Panc1 (cell line): ENCODE measurements around the gene SAP30BP.

Source experiments
- SIN3A ChIP-seq: IDR thresholded peaks from 2 replicates; pipeline ENCODE4 v1.6.1; 2012; ENCODE audit warnings: low read depth, mild to moderate bottlenecking, low read length, moderate library complexity, borderline replicate concordance; ENCODE audit not compliant: insufficient read depth
- TF ChIP-seq, protein P1 (sequence below): fragments of 450-650 bp; IDR thresholded peaks from 2 replicates; pipeline ENCODE4 v1.5.1; 2017; ENCODE audit warnings: mild to moderate bottlenecking

DNA sequence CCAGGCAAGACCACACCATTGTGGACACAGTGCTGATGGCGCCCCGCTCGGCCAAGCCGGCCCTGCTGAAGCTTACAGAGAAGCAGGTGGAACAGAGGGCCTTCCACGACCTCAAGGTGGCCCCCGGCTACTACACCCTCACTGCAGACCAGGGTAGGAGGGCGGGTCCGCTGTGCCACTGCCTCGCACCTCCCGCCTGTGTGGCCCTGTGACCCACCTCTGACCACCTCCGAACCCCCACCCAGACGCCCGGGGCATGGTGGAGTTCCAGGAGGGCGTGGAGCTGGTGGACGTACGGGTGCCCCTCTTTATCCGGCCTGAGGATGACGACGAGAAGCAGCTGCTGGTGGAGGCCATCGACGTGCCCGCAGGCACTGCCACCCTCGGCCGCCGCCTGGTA, 75.2 kb downstream of the SAP30BP start:
- TF ChIP-seq, protein P1, sequence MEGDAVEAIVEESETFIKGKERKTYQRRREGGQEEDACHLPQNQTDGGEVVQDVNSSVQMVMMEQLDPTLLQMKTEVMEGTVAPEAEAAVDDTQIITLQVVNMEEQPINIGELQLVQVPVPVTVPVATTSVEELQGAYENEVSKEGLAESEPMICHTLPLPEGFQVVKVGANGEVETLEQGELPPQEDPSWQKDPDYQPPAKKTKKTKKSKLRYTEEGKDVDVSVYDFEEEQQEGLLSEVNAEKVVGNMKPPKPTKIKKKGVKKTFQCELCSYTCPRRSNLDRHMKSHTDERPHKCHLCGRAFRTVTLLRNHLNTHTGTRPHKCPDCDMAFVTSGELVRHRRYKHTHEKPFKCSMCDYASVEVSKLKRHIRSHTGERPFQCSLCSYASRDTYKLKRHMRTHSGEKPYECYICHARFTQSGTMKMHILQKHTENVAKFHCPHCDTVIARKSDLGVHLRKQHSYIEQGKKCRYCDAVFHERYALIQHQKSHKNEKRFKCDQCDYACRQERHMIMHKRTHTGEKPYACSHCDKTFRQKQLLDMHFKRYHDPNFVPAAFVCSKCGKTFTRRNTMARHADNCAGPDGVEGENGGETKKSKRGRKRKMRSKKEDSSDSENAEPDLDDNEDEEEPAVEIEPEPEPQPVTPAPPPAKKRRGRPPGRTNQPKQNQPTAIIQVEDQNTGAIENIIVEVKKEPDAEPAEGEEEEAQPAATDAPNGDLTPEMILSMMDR = no peak
- TF ChIP-seq SIN3A = no peak
